ENCODE data around the gene GIT2.

The GIT2 gene

GRCh38 chr12:109912855-109913321 lies 83.3 kb downstream of the GIT2 start:
- H3K4me3 ChIP-seq = no peak overlapping the region
- no peak for DNase-seq (ENCODE audit: low spot score)
- no peak for TF ChIP-seq CTCF (IDR thresholded peaks at IDR 0.05)
- H3K27ac ChIP-seq = no peak overlapping the region

GRCh38 chr12:109910969-109911348 lies 85.2 kb downstream of the GIT2 start:
- no peak for DNase-seq (ENCODE audit: low spot score)
- TF ChIP-seq CTCF (IDR thresholded peaks at IDR 0.05) = no peak
- no peak overlapping the region for H3K27ac ChIP-seq
- H3K4me3 ChIP-seq = no peak overlapping the region

GRCh38 chr12:109910254-109910968 lies 85.8 kb downstream of the GIT2 start:
- no peak overlapping the region for H3K4me3 ChIP-seq
- no peak for TF ChIP-seq CTCF (IDR thresholded peaks at IDR 0.05)
- DNase-seq (ENCODE audit: low spot score) = no peak
- H3K27ac ChIP-seq = no peak overlapping the region

- no peak for TF ChIP-seq CTCF (IDR thresholded peaks at IDR 0.05)
Observed at GRCh38 chr12:109905301-109905700, 90.9 kb downstream of the GIT2 start.

GRCh38 chr12:109902891-109903418 lies 93.2 kb downstream of the GIT2 start:
- TF ChIP-seq CTCF (IDR thresholded peaks at IDR 0.05) = no peak
- no peak for DNase-seq (ENCODE audit: low spot score)
- no peak overlapping the region for H3K4me3 ChIP-seq
- H3K27ac ChIP-seq = no peak overlapping the region

More at GRCh38 chr12:109905301-109905700, 90.9 kb downstream of the GIT2 start:
- no peak for DNase-seq (ENCODE audit: low spot score)
- no peak overlapping the region for H3K4me3 ChIP-seq
- no peak overlapping the region for H3K27ac ChIP-seq

- peak overlapping the region; percentile 83 for H3K4me3 ChIP-seq
- DNase-seq (ENCODE audit: low spot score) = no peak
- no peak for TF ChIP-seq CTCF (IDR thresholded peaks at IDR 0.05)
- H3K27ac ChIP-seq = peak overlapping the region; percentile 65 to 82
Observed at GRCh38 chr12:109900752-109901580, 95.2 kb downstream of the GIT2 start.
